ENCODE measurements around the gene OXER1.

GRCh38 chr2:42775186-42775585, 11.3 kb upstream of the OXER1 start:
- TF ChIP-seq, protein P1, sequence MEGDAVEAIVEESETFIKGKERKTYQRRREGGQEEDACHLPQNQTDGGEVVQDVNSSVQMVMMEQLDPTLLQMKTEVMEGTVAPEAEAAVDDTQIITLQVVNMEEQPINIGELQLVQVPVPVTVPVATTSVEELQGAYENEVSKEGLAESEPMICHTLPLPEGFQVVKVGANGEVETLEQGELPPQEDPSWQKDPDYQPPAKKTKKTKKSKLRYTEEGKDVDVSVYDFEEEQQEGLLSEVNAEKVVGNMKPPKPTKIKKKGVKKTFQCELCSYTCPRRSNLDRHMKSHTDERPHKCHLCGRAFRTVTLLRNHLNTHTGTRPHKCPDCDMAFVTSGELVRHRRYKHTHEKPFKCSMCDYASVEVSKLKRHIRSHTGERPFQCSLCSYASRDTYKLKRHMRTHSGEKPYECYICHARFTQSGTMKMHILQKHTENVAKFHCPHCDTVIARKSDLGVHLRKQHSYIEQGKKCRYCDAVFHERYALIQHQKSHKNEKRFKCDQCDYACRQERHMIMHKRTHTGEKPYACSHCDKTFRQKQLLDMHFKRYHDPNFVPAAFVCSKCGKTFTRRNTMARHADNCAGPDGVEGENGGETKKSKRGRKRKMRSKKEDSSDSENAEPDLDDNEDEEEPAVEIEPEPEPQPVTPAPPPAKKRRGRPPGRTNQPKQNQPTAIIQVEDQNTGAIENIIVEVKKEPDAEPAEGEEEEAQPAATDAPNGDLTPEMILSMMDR (conservative IDR thresholded peaks at IDR 0.05 in 1 of 2, IDR thresholded peaks at IDR 0.05 in 1 of 2; ENCODE audit: extremely low read depth in 1 of 2, insufficient read depth in 1 of 2, low read depth in 1 of 2, low read length in 2 of 2) = no peak
- TF ChIP-seq EZH2 (IDR thresholded peaks at IDR 0.05; ENCODE audit: borderline replicate concordance, low read length) = no peak

All from mammary epithelial cell (primary cell).